A549 (cell line): ENCODE measurements around the gene ALDH1A1. TPM values are rescaled to one million over a fixed set of nuclear protein-coding genes. Genes with fewer than 3 reads are reported as not detected.

Source experiments
- ATAC-seq, 2 experiments: fragments of 200-7000 bp in 1 of 2; fragments of >200 bp in 1 of 2; cut with Nextera tagmentation in 1 of 2; cut with Tn5 transposase in 1 of 2; 3 replicates each; pipeline versions ENCODE4 v1.8.0 to v1.9.1; 2018 to 2020; ENCODE audit warnings: mild to moderate bottlenecking in 1 of 2, moderate library complexity in 1 of 2
- CTCF ChIA-PET: fragments of 300-600 bp; sonication (Branson Sonifier 250); formaldehyde crosslinking; extraction: SDS; loops from one replicate; lab custom pipeline; 2021; ENCODE audit warnings: antibody characterized with exemption, inconsistent platforms; lab: Yijun Ruan, JAX
- POLR2A ChIA-PET: fragments of 350-600 bp; formaldehyde crosslinking; extraction: SDS; loops from one replicate; lab custom pipeline; 2021; ENCODE audit warnings: antibody characterized with exemption, inconsistent platforms; lab: Yijun Ruan, JAX
- DNase-seq, 2 experiments: peaks; one replicate each; pipeline versions ENCODE4 v3.0.0 to v3.0.0-alpha.2; 2011 to 2016; ENCODE audit warnings: low read depth in 1 of 2, low spot score in 1 of 2
- FAIRE-seq: peaks from 2 replicates; lab custom pipeline; 2011; peaks lifted over from hg19 to GRCh38; lab: Jason Lieb, UNC
- H3K27ac ChIP-seq, 2 experiments: fragments of >200 bp; sonication (Bioruptor Twin); formaldehyde crosslinking; 3 replicates each; pipeline ENCODE4 v1.5.1; 2016 to 2017
- H3K4me1 ChIP-seq: fragments of >200 bp; sonication (Bioruptor Twin); formaldehyde crosslinking; 3 replicates; pipeline ENCODE4 v1.6.1; 2016
- H3K4me2 ChIP-seq: fragments of >200 bp; sonication (Bioruptor Twin); formaldehyde crosslinking; 3 replicates; pipeline ENCODE4 v1.6.1; 2016
- H3K4me3 ChIP-seq: fragments of >200 bp; sonication (Bioruptor Twin); formaldehyde crosslinking; 3 replicates; pipeline ENCODE4 v1.5.1; 2016
- H3K9me3 ChIP-seq: fragments of >200 bp; sonication (Bioruptor Twin); formaldehyde crosslinking; 3 replicates; pipeline ENCODE4 v1.6.1; 2016
- BHLHE40 ChIP-seq: IDR thresholded peaks from 2 replicates; pipeline ENCODE4 v1.6.1; 2012; ENCODE audit warnings: low read depth, low read length, inconsistent platforms
- FOSB ChIP-seq: fragments of 250-450 bp; sonication (Bioruptor Pico); IDR thresholded peaks from 2 replicates; pipeline ENCODE4 v1.5.0; 2020; ENCODE audit warnings: mild to moderate bottlenecking, moderate library complexity
- HOXA7 ChIP-seq: fragments of 250-450 bp; sonication (Bioruptor Pico); IDR thresholded peaks from 2 replicates; pipeline ENCODE4 v1.5.0; 2020; ENCODE audit warnings: mild to moderate bottlenecking, moderate library complexity
- HOXB5 ChIP-seq: fragments of 250-450 bp; sonication (Bioruptor Pico); IDR thresholded peaks from 2 replicates; pipeline ENCODE4 v1.5.0; 2020; ENCODE audit warnings: mild to moderate bottlenecking, moderate library complexity
- JUN ChIP-seq, 2 experiments: fragments of >200 bp; sonication (Bioruptor Twin); formaldehyde crosslinking; IDR thresholded peaks; 2 replicates in 1 of 2; 3 replicates in 1 of 2; pipeline ENCODE4 v1.6.1; 2016 to 2017
- KDM1A ChIP-seq: fragments of 200-600 bp; sonication (generic); IDR thresholded peaks from 2 replicates; pipeline ENCODE4 v1.6.1; 2016; ENCODE audit warnings: low read depth, mild to moderate bottlenecking
- POLR2A ChIP-seq: IDR thresholded peaks from 2 replicates; pipeline ENCODE4 v1.6.1; 2012; ENCODE audit warnings: mild to moderate bottlenecking, low read length
- POLR2AphosphoS2 ChIP-seq: conservative IDR thresholded peaks from 2 replicates; pipeline ENCODE4 v1.6.1; 2012; ENCODE audit warnings: low read length, improper control_type of control experiment, inconsistent platforms
- RARB ChIP-seq: fragments of 250-450 bp; sonication (Bioruptor Pico); IDR thresholded peaks from 2 replicates; pipeline ENCODE4 v1.8.0; 2021; ENCODE audit warnings: mild to moderate bottlenecking, moderate library complexity
- RFX5 ChIP-seq: fragments of 450-650 bp; IDR thresholded peaks from 2 replicates; pipeline ENCODE4 v1.7.1; 2014; ENCODE audit warnings: antibody characterized with exemption, mild to moderate bottlenecking, moderate library complexity
- RNF2 ChIP-seq: fragments of 200-600 bp; sonication (generic); IDR thresholded peaks from 2 replicates; pipeline ENCODE4 v1.6.1; 2016; ENCODE audit warnings: low read depth, mild to moderate bottlenecking, antibody characterized with exemption, moderate library complexity, borderline replicate concordance
- TP53 ChIP-seq: fragments of 250-450 bp; sonication (Bioruptor Pico); IDR thresholded peaks from 2 replicates; pipeline ENCODE4 v1.5.0; 2021; ENCODE audit warnings: mild to moderate bottlenecking, moderate library complexity
- WGBS: methylation state at CpG from one replicate; pipeline ENCODE4 v1.1.6; 2017; ENCODE audit errors: missing lambda C conversion rate; 5-methylcytosine and 5-hydroxymethylcytosine counted together
- polyA plus RNA-seq, 4 experiments: library from polyadenylated mRNA; depleted of rRNA in 3 of 4; stranded (reverse); fragments of >200 nt; fragmentation: RNase III in 1 of 4; extraction: RNeasy Plus Mini Kit Qiagen cat#74134 plus additional on column Dnase treatment in 1 of 4; gene quantifications; 2 replicates in 3 of 4; 3 replicates in 1 of 4; pipeline ENCODE4 v1.2.3, GENCODE V29; 2011 to 2017
- TF ChIP-seq, protein P1 (sequence below): fragments of 250-450 bp; sonication (Bioruptor Pico); IDR thresholded peaks from 2 replicates; pipeline ENCODE4 v1.5.0; 2021; ENCODE audit warnings: mild to moderate bottlenecking, moderate library complexity, borderline replicate concordance
- TF ChIP-seq, protein P2 (sequence below): fragments of 200-600 bp; sonication (generic); IDR thresholded peaks from 2 replicates; pipeline ENCODE4 v1.6.1; 2016; ENCODE audit warnings: antibody characterized with exemption, mild to moderate bottlenecking, moderate library complexity
- TF ChIP-seq, protein P3 (sequence below): IDR thresholded peaks from 2 replicates; pipeline ENCODE4 v1.6.1; 2012; ENCODE audit warnings: low read depth, borderline replicate concordance

ALDH1A1 gene
- polyA plus RNA-seq, 2 of the 4 experiments (the other 2 are of a cell fraction): 8,617 to 9,987 TPM

DNA sequence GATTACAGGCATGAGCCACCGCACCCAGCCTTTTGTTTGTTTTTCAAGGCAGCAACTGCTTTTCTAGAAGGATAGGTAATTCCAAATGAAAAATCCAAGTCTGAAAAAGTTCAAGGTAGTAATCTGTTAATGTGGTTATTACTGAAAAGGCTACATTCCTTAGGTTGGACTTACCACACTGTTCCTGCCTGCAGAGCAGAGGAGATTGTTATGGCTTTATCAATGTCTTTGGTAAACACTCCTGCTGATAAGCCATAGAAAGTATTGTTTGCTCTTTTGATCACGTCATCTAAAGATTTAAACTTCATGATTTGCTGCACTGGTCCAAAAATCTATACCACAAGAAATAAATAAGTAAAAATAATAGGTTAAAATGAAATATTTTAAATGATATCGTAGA is 43.4 kb downstream of the ALDH1A1 start:
- FAIRE-seq (peak; percentile 65), ATAC-seq (peak in 1 of 2 experiments; percentile 3; a peak in 3 of 6 replicates)
- Histone ChIP-seq H3K4me2 (peak overlapping the region; percentile 94), H3K4me3 (no peak overlapping the region)
- CTCF ChIA-PET: interaction anchor here (1.0 to 2.1 kb wide), 3 partner anchors 9 to 52 kb away, joined by 3 to 6 read pairs (median 5); no protein-coding TSS in a partner anchor
- POLR2A ChIA-PET: interaction anchor here (1.1 kb wide), 1 partner anchor 136 kb away, joined by 4 read pairs; no protein-coding TSS in a partner anchor
- TF ChIP-seq HOXB5 (CRISPR knock-in tag) (no peak), RFX5 (no peak), BHLHE40 (no peak), HOXA7 (CRISPR knock-in tag) (peak; percentile 35; the same call in 1 of the 2 replicates), POLR2A (no peak), JUN (IDR thresholded peaks at IDR 0.05) (peak; percentile 30 to 73; a peak in 3 of 5 replicates), RARB (CRISPR knock-in tag) (no peak)
- TF ChIP-seq, protein P1, sequence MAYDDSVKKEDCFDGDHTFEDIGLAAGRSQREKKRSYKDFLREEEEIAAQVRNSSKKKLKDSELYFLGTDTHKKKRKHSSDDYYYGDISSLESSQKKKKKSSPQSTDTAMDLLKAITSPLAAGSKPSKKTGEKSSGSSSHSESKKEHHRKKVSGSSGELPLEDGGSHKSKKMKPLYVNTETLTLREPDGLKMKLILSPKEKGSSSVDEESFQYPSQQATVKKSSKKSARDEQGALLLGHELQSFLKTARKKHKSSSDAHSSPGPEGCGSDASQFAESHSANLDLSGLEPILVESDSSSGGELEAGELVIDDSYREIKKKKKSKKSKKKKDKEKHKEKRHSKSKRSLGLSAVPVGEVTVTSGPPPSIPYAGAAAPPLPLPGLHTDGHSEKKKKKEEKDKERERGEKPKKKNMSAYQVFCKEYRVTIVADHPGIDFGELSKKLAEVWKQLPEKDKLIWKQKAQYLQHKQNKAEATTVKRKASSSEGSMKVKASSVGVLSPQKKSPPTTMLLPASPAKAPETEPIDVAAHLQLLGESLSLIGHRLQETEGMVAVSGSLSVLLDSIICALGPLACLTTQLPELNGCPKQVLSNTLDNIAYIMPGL (CRISPR knock-in tag): no peak
- TF ChIP-seq, all 56 proteins: peak for 2
- Histone ChIP-seq H3K27ac (peak overlapping the region; percentile 47 to 82), H3K9me3 (no peaks in the 10 kb centered on the region), H3K4me1 (peaks cover 99% of the 10 kb centered on the region)
- WGBS: 33% methylated on average over 3 of the region's 3 CpGs
- DNase-seq: no peak

DNA sequence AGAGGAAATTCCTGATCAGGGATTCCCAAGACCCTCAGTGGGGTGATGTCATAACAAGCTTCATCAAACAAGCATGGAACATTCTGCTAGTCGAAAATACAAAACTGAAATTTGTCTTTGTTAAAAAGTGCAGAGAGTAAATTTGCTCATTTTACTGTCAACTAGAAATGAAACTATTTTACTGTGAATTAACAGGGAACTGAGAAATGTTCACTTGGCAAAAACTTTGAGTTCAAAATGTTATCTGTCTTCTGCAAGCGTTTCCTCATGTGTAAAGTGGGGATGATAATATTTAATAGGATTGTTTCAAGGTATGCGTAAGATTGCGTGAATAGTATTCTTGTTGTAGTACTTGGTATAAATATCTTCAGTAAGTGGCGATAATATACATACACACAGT is 45.4 kb downstream of the ALDH1A1 start:
- no peak for DNase-seq
- 50% methylated on average over 5 of the region's 5 CpGs for WGBS
- ChIA-PET CTCF (interaction anchor here (2.0 to 2.1 kb wide), 2 partner anchors 22 to 23 kb away, joined by 6 to 8 read pairs; no protein-coding TSS in a partner anchor), POLR2A (no interaction called here)
- TF ChIP-seq, protein P2, sequence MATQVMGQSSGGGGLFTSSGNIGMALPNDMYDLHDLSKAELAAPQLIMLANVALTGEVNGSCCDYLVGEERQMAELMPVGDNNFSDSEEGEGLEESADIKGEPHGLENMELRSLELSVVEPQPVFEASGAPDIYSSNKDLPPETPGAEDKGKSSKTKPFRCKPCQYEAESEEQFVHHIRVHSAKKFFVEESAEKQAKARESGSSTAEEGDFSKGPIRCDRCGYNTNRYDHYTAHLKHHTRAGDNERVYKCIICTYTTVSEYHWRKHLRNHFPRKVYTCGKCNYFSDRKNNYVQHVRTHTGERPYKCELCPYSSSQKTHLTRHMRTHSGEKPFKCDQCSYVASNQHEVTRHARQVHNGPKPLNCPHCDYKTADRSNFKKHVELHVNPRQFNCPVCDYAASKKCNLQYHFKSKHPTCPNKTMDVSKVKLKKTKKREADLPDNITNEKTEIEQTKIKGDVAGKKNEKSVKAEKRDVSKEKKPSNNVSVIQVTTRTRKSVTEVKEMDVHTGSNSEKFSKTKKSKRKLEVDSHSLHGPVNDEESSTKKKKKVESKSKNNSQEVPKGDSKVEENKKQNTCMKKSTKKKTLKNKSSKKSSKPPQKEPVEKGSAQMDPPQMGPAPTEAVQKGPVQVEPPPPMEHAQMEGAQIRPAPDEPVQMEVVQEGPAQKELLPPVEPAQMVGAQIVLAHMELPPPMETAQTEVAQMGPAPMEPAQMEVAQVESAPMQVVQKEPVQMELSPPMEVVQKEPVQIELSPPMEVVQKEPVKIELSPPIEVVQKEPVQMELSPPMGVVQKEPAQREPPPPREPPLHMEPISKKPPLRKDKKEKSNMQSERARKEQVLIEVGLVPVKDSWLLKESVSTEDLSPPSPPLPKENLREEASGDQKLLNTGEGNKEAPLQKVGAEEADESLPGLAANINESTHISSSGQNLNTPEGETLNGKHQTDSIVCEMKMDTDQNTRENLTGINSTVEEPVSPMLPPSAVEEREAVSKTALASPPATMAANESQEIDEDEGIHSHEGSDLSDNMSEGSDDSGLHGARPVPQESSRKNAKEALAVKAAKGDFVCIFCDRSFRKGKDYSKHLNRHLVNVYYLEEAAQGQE: no peak
- TF ChIP-seq JUN (IDR thresholded peaks at IDR 0.05) (0 out of 5 replicates have a peak, but pooled peaks of 1 of the 2 experiments have one; percentile 12), TP53 (peak; percentile 60), FOSB (CRISPR knock-in tag) (peak; percentile 92), RNF2 (no peak), HOXA7 (CRISPR knock-in tag) (peak; percentile 94), KDM1A (no peak), POLR2AphosphoS2 (peak; percentile 77; the same call in 1 of the 2 replicates), RARB (CRISPR knock-in tag) (0 out of 2 replicates have a peak, but pooled peaks have one; percentile 47)
- H3K4me2 ChIP-seq: peak overlapping the region; percentile 47
- H3K4me3 ChIP-seq: 0 out of 3 replicates have a peak overlapping the region, but pooled peaks have one; percentile 2
- H3K27ac ChIP-seq: peak overlapping the region; percentile 19 to 63
- peaks cover 99% of the 10 kb centered on the region for H3K4me1 ChIP-seq
- no peaks in the 10 kb centered on the region for H3K9me3 ChIP-seq
- no peak for FAIRE-seq
- ATAC-seq: no peak

DNA sequence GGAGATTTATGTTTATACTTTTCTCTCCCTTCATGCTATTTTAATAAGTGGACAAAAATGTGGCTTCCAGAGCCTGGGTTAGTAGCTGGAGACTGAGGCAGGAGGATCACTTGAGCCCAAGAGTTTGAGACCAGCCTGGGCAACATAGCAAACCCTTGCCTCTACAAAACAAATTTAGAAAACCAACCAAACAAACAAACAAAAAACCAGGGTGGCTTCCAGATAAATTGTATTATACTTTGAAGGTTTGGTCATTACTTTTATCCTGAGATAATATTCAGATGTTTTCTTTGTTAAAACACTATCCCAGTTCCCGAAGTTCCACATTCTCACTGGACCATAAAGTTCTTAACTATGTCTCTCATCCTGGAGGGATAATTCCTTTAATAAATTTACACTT is 46.0 kb downstream of the ALDH1A1 start:
- peak overlapping the region; percentile 19 to 63 for H3K27ac ChIP-seq
- no peaks in the 10 kb centered on the region for H3K9me3 ChIP-seq
- ChIA-PET CTCF (interaction anchor here (0.7 to 2.0 kb wide), 4 partner anchors 17 to 80 kb away, joined by 3 to 8 read pairs (median 4); no protein-coding TSS in a partner anchor), POLR2A (no interaction called here)
- DNase-seq: no peak
- peak overlapping the region; percentile 47 for H3K4me2 ChIP-seq
- no peak overlapping the region; the same call in 2 of the 3 replicates for H3K4me3 ChIP-seq
- WGBS: 13% methylated on average over 1 of the region's 1 CpG
- FAIRE-seq: no peak
- TF ChIP-seq JUN (IDR thresholded peaks at IDR 0.05) (peak in 1 of 2 experiments; percentile 68; a peak in 1 of 5 replicates), FOSB (CRISPR knock-in tag) (peak; percentile 27), POLR2AphosphoS2 (peak; percentile 90), HOXA7 (CRISPR knock-in tag) (peak; percentile 64; the same call in 1 of the 2 replicates)
- TF ChIP-seq, protein P3, sequence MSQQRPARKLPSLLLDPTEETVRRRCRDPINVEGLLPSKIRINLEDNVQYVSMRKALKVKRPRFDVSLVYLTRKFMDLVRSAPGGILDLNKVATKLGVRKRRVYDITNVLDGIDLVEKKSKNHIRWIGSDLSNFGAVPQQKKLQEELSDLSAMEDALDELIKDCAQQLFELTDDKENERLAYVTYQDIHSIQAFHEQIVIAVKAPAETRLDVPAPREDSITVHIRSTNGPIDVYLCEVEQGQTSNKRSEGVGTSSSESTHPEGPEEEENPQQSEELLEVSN: no peak
- no peak for ATAC-seq
- H3K4me1 ChIP-seq: peaks cover 99% of the 10 kb centered on the region
